ENCODE measurements around the gene EHD3. TPM values are rescaled to one million over a fixed set of nuclear protein-coding genes. Genes with fewer than 3 reads are reported as not detected.

Gene EHD3
- total RNA-seq, 2 experiments from 2014 or later, result 0.86 to 1.1 TPM

DNA sequence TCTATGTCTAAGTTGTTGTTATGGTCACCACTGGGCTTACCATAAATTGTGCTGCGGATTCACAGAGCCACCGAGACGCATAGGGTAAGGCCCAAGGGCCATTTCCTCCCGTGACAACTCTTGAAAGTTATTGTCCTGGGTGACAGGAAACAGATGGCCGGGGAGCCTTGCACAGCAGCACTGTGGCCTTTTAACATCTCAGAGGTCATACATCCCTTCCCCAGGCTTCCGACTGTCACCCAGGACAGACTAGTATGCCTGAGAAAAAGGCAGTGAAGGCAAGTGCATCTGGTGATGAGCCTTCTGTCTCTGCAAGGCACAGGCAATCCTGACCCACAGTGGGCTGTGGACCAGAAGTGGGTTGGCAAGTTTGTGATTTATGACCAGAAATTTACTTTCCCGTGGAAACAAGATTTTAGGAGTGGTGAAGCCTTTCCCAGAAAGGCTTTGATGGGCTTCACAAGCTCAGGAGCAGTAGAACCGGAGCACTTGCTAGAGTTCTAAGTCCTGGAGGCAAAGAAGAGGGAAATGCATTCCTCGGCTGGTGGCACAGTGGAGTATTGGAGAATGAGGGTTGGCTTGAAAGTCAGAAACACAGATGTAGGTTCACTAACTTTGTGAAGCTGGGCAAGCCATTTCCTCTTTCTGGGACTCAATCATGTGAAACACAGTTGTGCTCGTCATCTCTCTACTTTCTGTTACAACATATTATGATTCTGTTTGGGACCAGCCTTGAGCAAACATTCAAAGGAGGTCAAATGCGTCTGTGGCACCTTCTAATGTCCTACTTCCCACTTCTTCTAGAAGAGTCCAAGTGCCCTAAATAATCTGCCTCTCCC, 14.6 kb upstream of the EHD3 start:
- ChIA-PET POLR2A (interaction anchor here (1.5 kb wide), 1 partner anchor 42 kb away, joined by 3 read pairs; no protein-coding TSS in a partner anchor), CTCF (no interaction called here)
- Mint-ChIP-seq H3K9me3 (no peaks in the 10 kb centered on the region), H3K27ac (peak overlapping the region; percentile 4), H3K36me3 (ENCODE audit: low read depth) (no peaks in the 10 kb centered on the region), H3K4me3 (no peak overlapping the region), H3K4me1 (peaks cover 53% of the 10 kb centered on the region), H3K27me3 (peaks cover 7% of the 10 kb centered on the region)
- DNase-seq, result no peak

DNA sequence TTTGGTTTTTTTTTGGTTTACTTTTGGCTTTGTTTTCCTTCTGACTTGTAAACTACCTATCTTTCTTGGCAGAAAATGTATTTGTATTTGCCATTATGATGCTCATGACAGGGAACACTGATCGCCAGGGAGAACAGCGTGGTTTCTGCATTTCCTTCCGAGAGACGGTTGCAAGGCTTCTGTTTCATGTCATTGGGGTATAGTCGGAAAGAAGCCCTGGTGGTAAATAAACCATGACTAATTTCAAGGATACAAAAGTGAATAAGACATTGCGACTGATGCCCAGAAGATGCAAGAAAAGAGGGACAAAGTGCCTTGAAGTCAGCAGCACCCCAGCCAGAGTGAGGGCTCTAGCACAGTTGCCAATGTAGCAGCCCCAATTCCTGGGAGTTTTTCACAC, 12.4 kb upstream of the EHD3 start:
- H3K4me3 Mint-ChIP-seq, result no peak overlapping the region
- DNase-seq, result no peak
- H3K36me3 Mint-ChIP-seq (ENCODE audit: low read depth), result no peaks in the 10 kb centered on the region
- peaks cover 41% of the 10 kb centered on the region for H3K4me1 Mint-ChIP-seq
- H3K9me3 Mint-ChIP-seq, result no peaks in the 10 kb centered on the region
- no peak overlapping the region for H3K27ac Mint-ChIP-seq
- ChIA-PET CTCF (interaction anchor here (1.0 kb wide), 1 partner anchor 12 kb away, joined by 3 read pairs; no protein-coding TSS in a partner anchor), POLR2A (no interaction called here)
- peaks cover 8% of the 10 kb centered on the region for H3K27me3 Mint-ChIP-seq

DNA sequence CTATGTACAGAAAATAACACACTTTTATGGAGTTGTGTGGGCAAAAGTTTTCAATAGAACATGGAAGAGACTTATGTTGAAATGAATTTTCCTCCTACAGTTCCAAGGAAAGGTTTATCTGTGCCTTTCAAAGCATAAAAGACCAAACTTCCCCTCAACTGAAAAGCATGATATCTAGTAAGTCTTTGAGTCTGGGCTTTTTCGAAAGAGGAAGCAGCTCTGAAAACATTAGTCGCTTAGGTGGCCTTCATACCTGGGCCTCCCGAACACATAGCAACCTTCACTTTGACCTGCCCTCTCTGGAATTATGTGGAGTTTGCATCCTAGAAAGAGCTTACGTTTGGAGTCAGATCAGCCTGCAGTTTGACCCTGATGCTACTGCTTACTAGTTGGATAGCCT, 11.9 kb upstream of the EHD3 start:
- Mint-ChIP-seq H3K4me3 (no peak overlapping the region), H3K36me3 (ENCODE audit: low read depth) (no peaks in the 10 kb centered on the region), H3K9me3 (no peaks in the 10 kb centered on the region), H3K4me1 (peaks cover 36% of the 10 kb centered on the region), H3K27ac (no peak overlapping the region), H3K27me3 (peaks cover 8% of the 10 kb centered on the region)
- ChIA-PET POLR2A (no interaction called here), CTCF (no interaction called here)
- no peak for DNase-seq

DNA sequence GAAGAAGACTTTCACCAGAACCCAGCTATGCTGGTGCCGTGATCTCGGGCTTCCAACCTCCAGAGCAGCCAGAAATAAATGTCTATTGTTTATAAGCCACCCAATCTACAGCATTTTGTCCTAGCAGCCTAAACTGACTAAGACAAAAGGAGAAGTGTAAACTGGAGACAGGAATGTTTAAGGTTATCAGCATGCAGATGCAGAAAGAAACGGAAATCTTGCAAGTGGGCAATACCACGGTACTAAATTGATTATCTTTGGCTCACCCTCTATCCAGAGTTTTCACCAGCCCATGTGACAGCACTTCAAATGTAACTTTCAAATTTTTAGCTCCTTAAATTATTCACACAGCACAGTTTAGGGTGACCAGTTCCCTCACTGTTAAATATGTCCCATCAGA, 10.9 kb upstream of the EHD3 start:
- Mint-ChIP-seq H3K4me3 (no peak overlapping the region), H3K9me3 (no peaks in the 10 kb centered on the region), H3K27ac (no peak overlapping the region), H3K36me3 (ENCODE audit: low read depth) (no peaks in the 10 kb centered on the region), H3K4me1 (peaks cover 27% of the 10 kb centered on the region), H3K27me3 (peaks cover 8% of the 10 kb centered on the region)
- no peak for DNase-seq
- ChIA-PET POLR2A (no interaction called here), CTCF (no interaction called here)

DNA sequence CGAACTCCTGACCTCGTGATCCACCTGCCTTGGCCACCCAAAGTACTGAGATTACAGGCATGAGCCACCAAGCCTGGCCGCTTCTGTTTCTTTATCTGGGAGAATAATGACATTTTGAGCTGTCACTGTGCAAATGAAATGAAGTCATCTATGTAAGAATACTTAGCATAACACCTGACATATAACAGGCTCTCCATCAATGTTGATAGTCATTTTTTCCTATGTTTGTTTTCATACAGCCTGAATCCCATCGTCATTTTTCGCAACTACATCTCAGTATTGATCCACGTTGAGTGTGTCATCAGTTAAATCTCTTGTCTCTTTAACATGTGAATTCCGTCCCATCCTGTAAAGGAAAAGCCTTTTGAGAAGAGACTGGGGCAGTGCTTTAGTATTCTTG, 10.2 kb upstream of the EHD3 start:
- CTCF ChIA-PET, result no interaction called here
- Mint-ChIP-seq H3K4me3 (no peak overlapping the region), H3K4me1 (peaks cover 22% of the 10 kb centered on the region), H3K36me3 (ENCODE audit: low read depth) (no peaks in the 10 kb centered on the region), H3K27me3 (peaks cover 10% of the 10 kb centered on the region), H3K27ac (no peak overlapping the region), H3K9me3 (no peaks in the 10 kb centered on the region)
- no peak for DNase-seq
- POLR2A ChIA-PET, result no interaction called here

DNA sequence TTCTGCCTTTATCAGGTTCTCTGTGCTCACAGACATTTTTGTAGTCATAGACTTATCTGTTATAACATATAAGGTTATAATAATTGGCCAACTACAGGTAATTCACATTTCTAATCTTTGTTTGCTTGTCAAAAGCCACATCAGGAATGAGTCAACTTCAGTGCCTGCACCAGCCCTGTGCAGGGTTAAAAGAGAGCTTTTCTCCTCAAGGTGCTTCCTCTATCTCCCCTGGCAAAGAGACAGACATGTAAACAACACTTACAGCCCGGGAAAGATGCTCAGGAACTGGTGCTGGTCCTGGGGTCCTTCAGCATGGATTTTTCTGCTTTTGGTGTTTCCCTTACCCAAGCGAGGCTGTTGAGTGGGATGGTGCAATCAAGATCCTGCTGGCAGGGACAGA, 7.7 kb upstream of the EHD3 start:
- ChIA-PET POLR2A (no interaction called here), CTCF (interaction anchor here (1.2 kb wide), 1 partner anchor 107 kb away, joined by 3 read pairs; no protein-coding TSS in a partner anchor)
- no peaks in the 10 kb centered on the region for H3K9me3 Mint-ChIP-seq
- no peak overlapping the region for H3K27ac Mint-ChIP-seq
- no peak for DNase-seq
- peaks cover 7% of the 10 kb centered on the region for H3K4me1 Mint-ChIP-seq
- no peak overlapping the region for H3K4me3 Mint-ChIP-seq
- peaks cover 25% of the 10 kb centered on the region for H3K27me3 Mint-ChIP-seq
- no peaks in the 10 kb centered on the region for H3K36me3 Mint-ChIP-seq (ENCODE audit: low read depth)

DNA sequence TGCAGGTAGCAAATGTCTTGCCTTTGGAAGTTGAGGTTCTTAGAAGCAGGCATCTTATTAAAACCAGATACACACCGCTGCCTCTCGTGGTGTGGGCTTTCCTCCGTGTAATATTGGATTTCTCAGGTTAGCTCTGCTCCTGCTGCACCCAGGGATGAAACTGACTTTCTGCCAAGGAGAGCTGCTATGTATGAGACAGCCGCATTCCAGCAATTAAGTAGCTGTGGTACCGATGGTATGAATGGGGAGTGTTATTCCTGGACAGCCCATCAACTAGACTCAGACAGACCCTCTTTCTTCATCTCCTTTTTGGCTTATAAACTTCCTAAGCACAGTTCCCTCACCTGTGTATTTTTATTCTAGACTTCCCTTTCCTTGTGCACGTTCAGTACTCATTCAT, 6.8 kb upstream of the EHD3 start:
- Mint-ChIP-seq H3K27me3 (peaks cover 26% of the 10 kb centered on the region), H3K4me1 (peaks cover 2% of the 10 kb centered on the region), H3K9me3 (no peaks in the 10 kb centered on the region), H3K27ac (no peak overlapping the region), H3K4me3 (no peak overlapping the region), H3K36me3 (ENCODE audit: low read depth) (no peaks in the 10 kb centered on the region)
- DNase-seq, result no peak
- CTCF ChIA-PET, result interaction anchor here (1.2 kb wide), 1 partner anchor 106 kb away, joined by 3 read pairs; no protein-coding TSS in a partner anchor
- POLR2A ChIA-PET, result no interaction called here

DNA sequence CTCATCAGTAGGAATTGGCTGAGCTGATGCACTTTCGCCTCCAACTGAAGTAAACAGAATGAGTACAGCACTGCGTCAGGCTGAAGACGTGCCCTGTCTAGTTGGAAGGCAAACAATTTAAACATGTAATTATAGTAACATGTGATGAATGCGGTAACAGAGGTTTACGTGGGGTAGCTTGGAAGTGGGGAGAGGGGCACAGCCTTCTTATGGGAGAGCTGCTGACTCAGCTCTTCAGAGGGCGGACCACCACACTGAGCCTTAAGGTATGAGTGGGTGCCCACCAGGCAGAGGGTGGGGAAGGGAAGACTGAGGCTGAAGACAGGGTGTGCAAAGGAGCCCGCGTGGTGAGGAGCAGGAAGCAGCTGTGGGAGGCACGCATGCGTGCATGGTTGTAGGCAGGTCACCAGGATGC, 6.2 kb upstream of the EHD3 start:
- Mint-ChIP-seq H3K9me3 (no peaks in the 10 kb centered on the region), H3K4me3 (no peak overlapping the region), H3K27me3 (peaks cover 24% of the 10 kb centered on the region), H3K4me1 (peaks cover under 1% of the 10 kb centered on the region), H3K27ac (no peak overlapping the region), H3K36me3 (ENCODE audit: low read depth) (no peaks in the 10 kb centered on the region)
- no peak for DNase-seq
- POLR2A ChIA-PET, result no interaction called here
- CTCF ChIA-PET, result interaction anchor here (1.2 kb wide), 1 partner anchor 105 kb away, joined by 3 read pairs; no protein-coding TSS in a partner anchor

DNA sequence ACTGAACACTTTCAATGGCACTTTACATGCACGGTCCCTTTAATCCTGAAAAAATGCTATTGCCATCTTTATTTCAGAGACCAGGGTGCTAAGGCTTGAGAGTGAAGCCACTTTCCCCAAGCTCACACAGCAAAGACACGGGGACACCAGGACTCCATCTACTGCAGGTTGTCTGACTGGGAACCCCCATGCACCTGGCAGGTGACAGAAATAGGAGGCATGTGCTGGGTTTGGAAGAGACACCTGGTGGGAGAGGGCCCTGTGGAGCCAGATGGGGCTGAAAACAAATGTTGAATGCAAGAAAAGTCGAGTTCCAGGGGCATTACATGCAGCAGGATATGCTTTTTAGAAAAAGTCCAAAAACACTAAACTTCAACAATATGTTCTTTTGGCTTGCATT, 5.2 kb upstream of the EHD3 start:
- no peak overlapping the region for H3K4me3 Mint-ChIP-seq
- H3K27me3 Mint-ChIP-seq, result peaks cover 21% of the 10 kb centered on the region
- H3K27ac Mint-ChIP-seq, result no peak overlapping the region
- POLR2A ChIA-PET, result no interaction called here
- H3K9me3 Mint-ChIP-seq, result no peaks in the 10 kb centered on the region
- DNase-seq, result no peak
- H3K4me1 Mint-ChIP-seq, result peaks cover 10% of the 10 kb centered on the region
- CTCF ChIA-PET, result no interaction called here
- H3K36me3 Mint-ChIP-seq (ENCODE audit: low read depth), result no peaks in the 10 kb centered on the region

DNA sequence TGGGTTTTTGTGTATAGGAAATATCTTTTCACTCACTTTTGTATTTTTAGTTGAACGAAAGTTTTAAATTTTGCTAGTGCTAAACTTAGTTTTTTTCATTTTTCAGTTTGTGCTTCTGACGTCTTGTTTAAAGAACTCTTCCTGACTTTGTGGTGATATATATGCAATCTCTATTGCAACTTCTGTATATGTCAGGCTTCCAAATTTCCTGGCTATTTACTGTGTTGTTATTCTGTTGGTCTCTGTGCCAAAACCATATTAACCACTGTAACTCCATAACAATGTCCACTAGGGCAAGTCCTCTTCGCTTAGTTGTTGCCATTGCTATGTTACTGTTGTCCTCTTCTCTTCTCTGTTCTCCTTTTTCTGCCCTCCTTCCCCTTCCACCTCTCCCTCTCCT, 3.2 kb upstream of the EHD3 start:
- ChIA-PET POLR2A (no interaction called here), CTCF (no interaction called here)
- no peak overlapping the region for H3K4me3 Mint-ChIP-seq
- H3K27me3 Mint-ChIP-seq, result peaks cover 21% of the 10 kb centered on the region
- DNase-seq, result no peak
- H3K36me3 Mint-ChIP-seq (ENCODE audit: low read depth), result no peaks in the 10 kb centered on the region
- no peaks in the 10 kb centered on the region for H3K9me3 Mint-ChIP-seq
- peaks cover 18% of the 10 kb centered on the region for H3K4me1 Mint-ChIP-seq
- H3K27ac Mint-ChIP-seq, result no peak overlapping the region

DNA sequence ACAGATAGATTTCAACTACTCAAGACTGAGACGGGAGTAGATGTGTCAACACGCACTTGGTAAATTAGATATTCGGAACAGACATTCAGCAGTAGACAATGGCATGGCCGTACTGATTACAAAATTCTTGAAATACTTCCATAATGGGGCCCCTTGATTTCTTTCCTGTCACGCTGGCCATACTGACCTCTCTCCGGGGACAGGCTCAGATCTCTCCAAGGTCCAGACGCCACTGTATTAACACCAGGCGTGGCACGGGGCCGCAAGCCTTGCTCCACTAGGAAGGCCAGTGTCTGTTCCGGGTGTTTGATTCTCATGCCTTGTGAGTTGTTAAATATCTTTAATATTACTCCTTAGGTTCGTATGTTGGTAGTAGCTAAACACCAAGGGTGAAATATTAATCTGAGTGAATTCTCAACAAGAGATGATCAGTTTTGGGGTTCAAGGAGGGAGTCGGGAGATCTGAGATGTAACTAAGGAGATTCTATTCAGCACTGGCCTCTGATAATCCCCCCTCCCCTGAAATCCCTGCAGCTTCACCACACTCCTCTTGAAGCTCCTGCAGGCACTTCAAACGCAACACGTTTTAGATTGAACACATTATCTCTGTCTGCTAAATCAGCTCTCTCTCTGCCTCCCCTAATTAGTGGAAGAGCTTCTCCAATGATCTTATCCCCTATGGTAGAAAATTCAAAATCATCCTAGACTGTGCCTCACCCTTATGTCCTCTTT, 2.2 kb upstream of the EHD3 start:
- Mint-ChIP-seq H3K27ac (no peak overlapping the region), H3K4me3 (no peak overlapping the region), H3K9me3 (no peaks in the 10 kb centered on the region), H3K36me3 (ENCODE audit: low read depth) (no peaks in the 10 kb centered on the region), H3K27me3 (peaks cover 20% of the 10 kb centered on the region), H3K4me1 (peaks cover 18% of the 10 kb centered on the region)
- ChIA-PET CTCF (interaction anchor here (1.1 kb wide), 1 partner anchor 102 kb away, joined by 3 read pairs; no protein-coding TSS in a partner anchor), POLR2A (no interaction called here)
- no peak for DNase-seq

DNA sequence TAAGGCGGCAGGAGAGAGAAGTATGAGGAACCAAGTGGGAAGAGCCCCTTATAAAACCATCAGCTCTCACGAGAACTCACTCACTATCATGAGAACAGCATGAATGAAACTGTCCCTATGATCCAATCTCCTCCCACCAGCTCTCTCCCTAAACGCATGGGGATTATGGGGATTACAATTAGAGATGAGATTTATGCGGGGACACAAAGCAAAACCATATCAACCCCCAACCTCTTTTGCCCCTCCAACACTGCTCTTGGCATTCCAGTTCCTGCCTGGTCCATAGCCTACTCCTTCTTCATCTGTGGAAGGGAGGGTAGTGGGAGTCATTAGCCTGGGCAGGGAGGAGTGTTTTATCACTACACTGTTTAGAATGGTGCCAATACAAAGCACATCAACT, 1.4 kb upstream of the EHD3 start:
- Mint-ChIP-seq H3K27ac (no peak overlapping the region), H3K9me3 (no peaks in the 10 kb centered on the region), H3K4me1 (peaks cover 18% of the 10 kb centered on the region), H3K4me3 (no peak overlapping the region), H3K36me3 (ENCODE audit: low read depth) (no peaks in the 10 kb centered on the region), H3K27me3 (peaks cover 20% of the 10 kb centered on the region)
- ChIA-PET CTCF (interaction anchor here (1.1 kb wide), 1 partner anchor 101 kb away, joined by 3 read pairs; no protein-coding TSS in a partner anchor), POLR2A (no interaction called here)
- no peak for DNase-seq

DNA sequence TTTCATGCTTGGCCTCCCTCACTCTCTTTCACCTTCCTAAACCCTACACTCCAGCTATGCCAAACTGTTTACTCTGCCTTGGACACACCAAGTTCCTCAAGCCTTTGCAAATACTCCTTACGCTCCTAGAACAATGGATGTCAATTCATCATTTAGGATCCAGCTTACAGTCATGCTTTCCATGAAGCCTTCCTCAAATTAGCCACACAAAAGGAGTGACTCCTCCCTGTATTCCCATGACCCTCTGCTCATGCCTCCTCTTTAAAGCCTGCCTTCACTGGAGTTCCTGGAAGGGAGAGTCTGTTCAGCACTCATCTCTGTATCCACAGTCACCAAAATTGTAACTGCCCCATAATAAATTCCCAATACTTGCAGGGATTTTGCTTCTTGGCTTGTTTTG, 721 bp upstream of the EHD3 start:
- H3K36me3 Mint-ChIP-seq (ENCODE audit: low read depth), result no peaks in the 10 kb centered on the region
- DNase-seq, result no peak
- peak overlapping the region; percentile 62 for H3K4me3 Mint-ChIP-seq
- peaks cover 18% of the 10 kb centered on the region for H3K4me1 Mint-ChIP-seq
- ChIA-PET CTCF (interaction anchor here (0.9 to 1.3 kb wide), 4 partner anchors 12 to 122 kb away, joined by 3 to 6 read pairs (median 3); no protein-coding TSS in a partner anchor), POLR2A (no interaction called here)
- H3K27ac Mint-ChIP-seq, result no peak overlapping the region
- H3K27me3 Mint-ChIP-seq, result peaks cover 20% of the 10 kb centered on the region
- no peaks in the 10 kb centered on the region for H3K9me3 Mint-ChIP-seq
